Keratinocyte (primary cell): ENCODE results near the gene TNNI3.
"Not testable (repeated sequence)": the region's sequence is repeated elsewhere in the genome, so short reads cannot be mapped to it uniquely, and the experiment has no call there.

Experiments used
- CTCF ChIP-seq, 3 experiments: IDR thresholded peaks in 1 of 3; conservative IDR thresholded peaks in 1 of 3; optimal IDR thresholded peaks in 1 of 3; 2 replicates in 2 of 3; 3 replicates in 1 of 3; pipeline versions ENCODE3 to v1.5.1; 2011; ENCODE audit warnings: low read length in 3 of 3, mild to moderate bottlenecking in 3 of 3, moderate library complexity in 2 of 3, control low read depth in 1 of 3, inconsistent platforms in 1 of 3; ENCODE audit not compliant: insufficient read depth in 2 of 3; ENCODE audit errors: extremely low read depth in 1 of 3
- EZH2 ChIP-seq: IDR thresholded peaks from one replicate; pipeline ENCODE4 v1.6.1; 2012; ENCODE audit warnings: inconsistent platforms, mild to moderate bottlenecking, low read length, moderate library complexity

- not testable (repeated sequence) for TF ChIP-seq EZH2; CTCF (optimal IDR thresholded peaks at IDR 0.05 in 1 of 3, IDR thresholded peaks at IDR 0.05 in 1 of 3, conservative IDR thresholded peaks at IDR 0.05 in 1 of 3; ENCODE audit: extremely low read depth in 1 of 3, insufficient read depth in 2 of 3, low read length in 3 of 3)
Observed at GRCh38 chr19:55155784-55156183, 1.7 kb downstream of the TNNI3 start.
